ENCODE data around the gene DCT. TPM values are rescaled to one million over a fixed set of nuclear protein-coding genes. Genes with fewer than 3 reads are reported as not detected.

The DCT gene
- polyA plus RNA-seq, 1 of the 3 experiments (the other 2 are of a cell fraction), result 0.03 TPM

- 68% methylated on average over 3 of the region's 3 CpGs for WGBS (ENCODE audit: low lambda C conversion rate)
- Histone ChIP-seq H3K27ac (ENCODE audit: low read depth in 2 of 2, low read length in 1 of 2) (no peak overlapping the region), H3K79me2 (ENCODE audit: insufficient read depth) (no peaks in the 10 kb centered on the region), H4K20me1 (ENCODE audit: insufficient read depth) (no peaks in the 10 kb centered on the region), H3K4me1 (ENCODE audit: control insufficient read depth in 1 of 2, insufficient read depth in 2 of 2, low read depth in 1 of 2, low read length in 1 of 2) (peaks cover 0 to 5% of the 10 kb centered on the region in 2 experiments; a peak in 3 of 4 replicates), H3K9me2 (no peaks in the 10 kb centered on the region), H3K36me3 (replicated peaks in 1 of 2; ENCODE audit: control insufficient read depth in 1 of 2, insufficient read depth in 2 of 2, low read length in 1 of 2) (no peaks in the 10 kb centered on the region), H3K9ac (no peak overlapping the region), H3K9me3 (no peaks in the 10 kb centered on the region), H3F3A (replicated peaks; ENCODE audit: insufficient read depth) (no peaks in the 10 kb centered on the region), H2AFZ (ENCODE audit: low read depth) (no peak overlapping the region), H3K27me3 (ENCODE audit: insufficient read depth) (no peaks in the 10 kb centered on the region), H3K4me3 (ENCODE audit: low read depth in 2 of 2, low read length in 1 of 2) (no peak overlapping the region), H3K4me2 (no peak overlapping the region)
- no peak for TF ChIP-seq NRF1 (IDR thresholded peaks at IDR 0.05; ENCODE audit: low read depth, low read length)
- no peak for TF ChIP-seq FOXJ3 (CRISPR knock-in tag; IDR thresholded peaks at IDR 0.05)
- TF ChIP-seq GATA2 (CRISPR knock-in tag; IDR thresholded peaks at IDR 0.05), result no peak
- TF ChIP-seq TCF12 (IDR thresholded peaks at IDR 0.05), result no peak
- no peak for TF ChIP-seq ELF1 (IDR thresholded peaks at IDR 0.05)
- TF ChIP-seq FOSL2 (IDR thresholded peaks at IDR 0.05; ENCODE audit: borderline replicate concordance, low read depth), result no peak
- no peak for TF ChIP-seq CHD2 (IDR thresholded peaks at IDR 0.05; ENCODE audit: low read length, partially characterized antibody)
- TF ChIP-seq MXI1 (IDR thresholded peaks at IDR 0.05; ENCODE audit: low read depth, low read length), result no peak
- TF ChIP-seq RXRA (IDR thresholded peaks at IDR 0.05; ENCODE audit: borderline replicate concordance, low read depth), result no peak
- TF ChIP-seq USF2 (IDR thresholded peaks at IDR 0.05; ENCODE audit: borderline replicate concordance, low read depth, low read length), result no peak
- no peak for TF ChIP-seq GABPA (IDR thresholded peaks at IDR 0.05; ENCODE audit: low read depth)
- TF ChIP-seq MEF2A (IDR thresholded peaks at IDR 0.05; ENCODE audit: borderline replicate concordance, low read depth), result no peak
- no peak for TF ChIP-seq NFIC (IDR thresholded peaks at IDR 0.05; ENCODE audit: borderline replicate concordance)
- no peak for TF ChIP-seq EZH2phosphoT487 (IDR thresholded peaks at IDR 0.05; ENCODE audit: borderline replicate concordance, low read depth)
- no peak for TF ChIP-seq USF1 (IDR thresholded peaks at IDR 0.05; ENCODE audit: borderline replicate concordance, low read depth)
- no peak for TF ChIP-seq TEAD4 (IDR thresholded peaks at IDR 0.05; ENCODE audit: borderline replicate concordance, insufficient read depth)
- TF ChIP-seq EP300 (IDR thresholded peaks at IDR 0.05; ENCODE audit: borderline replicate concordance in 1 of 2, low read depth in 1 of 2, low read length in 1 of 2), result no peak
- TF ChIP-seq REST (IDR thresholded peaks at IDR 0.05; ENCODE audit: low read depth, low read length), result no peak
- no peak for DNase-seq
- CTCF ChIA-PET, result no interaction called here
- POLR2A ChIA-PET, result no interaction called here
Measured at GRCh38 chr13:94412870-94413597, 66.4 kb downstream of the DCT start.

Data from SK-N-SH (cell line).